Measurements from ENCODE around the gene MTMR12. TPM values are rescaled to one million over a fixed set of nuclear protein-coding genes. Genes with fewer than 3 reads are reported as not detected.

The MTMR12 gene
- total and polyA plus RNA-seq, 2 experiments from 2014 or later: 18.3 to 51.6 TPM

DNA sequence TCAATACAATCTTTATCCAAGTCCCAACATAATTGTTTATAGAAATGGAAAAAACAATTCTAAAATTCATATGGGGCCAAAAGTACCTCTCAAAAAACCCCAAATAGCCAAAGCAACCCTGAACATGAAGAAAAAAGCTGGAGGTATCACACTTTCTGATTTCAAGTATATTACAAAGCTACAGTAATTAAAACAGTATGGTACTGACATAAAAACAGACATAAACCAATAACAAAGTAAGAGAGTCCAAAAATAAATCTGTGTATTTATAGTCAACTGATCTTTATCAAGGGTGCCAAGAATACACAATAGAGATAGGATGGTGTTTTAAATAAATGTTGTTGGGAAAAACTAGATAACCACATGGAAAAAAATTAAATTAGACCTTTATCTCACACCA is 125.1 kb downstream of the MTMR12 start (continued):
- TF ChIP-seq, protein P1, sequence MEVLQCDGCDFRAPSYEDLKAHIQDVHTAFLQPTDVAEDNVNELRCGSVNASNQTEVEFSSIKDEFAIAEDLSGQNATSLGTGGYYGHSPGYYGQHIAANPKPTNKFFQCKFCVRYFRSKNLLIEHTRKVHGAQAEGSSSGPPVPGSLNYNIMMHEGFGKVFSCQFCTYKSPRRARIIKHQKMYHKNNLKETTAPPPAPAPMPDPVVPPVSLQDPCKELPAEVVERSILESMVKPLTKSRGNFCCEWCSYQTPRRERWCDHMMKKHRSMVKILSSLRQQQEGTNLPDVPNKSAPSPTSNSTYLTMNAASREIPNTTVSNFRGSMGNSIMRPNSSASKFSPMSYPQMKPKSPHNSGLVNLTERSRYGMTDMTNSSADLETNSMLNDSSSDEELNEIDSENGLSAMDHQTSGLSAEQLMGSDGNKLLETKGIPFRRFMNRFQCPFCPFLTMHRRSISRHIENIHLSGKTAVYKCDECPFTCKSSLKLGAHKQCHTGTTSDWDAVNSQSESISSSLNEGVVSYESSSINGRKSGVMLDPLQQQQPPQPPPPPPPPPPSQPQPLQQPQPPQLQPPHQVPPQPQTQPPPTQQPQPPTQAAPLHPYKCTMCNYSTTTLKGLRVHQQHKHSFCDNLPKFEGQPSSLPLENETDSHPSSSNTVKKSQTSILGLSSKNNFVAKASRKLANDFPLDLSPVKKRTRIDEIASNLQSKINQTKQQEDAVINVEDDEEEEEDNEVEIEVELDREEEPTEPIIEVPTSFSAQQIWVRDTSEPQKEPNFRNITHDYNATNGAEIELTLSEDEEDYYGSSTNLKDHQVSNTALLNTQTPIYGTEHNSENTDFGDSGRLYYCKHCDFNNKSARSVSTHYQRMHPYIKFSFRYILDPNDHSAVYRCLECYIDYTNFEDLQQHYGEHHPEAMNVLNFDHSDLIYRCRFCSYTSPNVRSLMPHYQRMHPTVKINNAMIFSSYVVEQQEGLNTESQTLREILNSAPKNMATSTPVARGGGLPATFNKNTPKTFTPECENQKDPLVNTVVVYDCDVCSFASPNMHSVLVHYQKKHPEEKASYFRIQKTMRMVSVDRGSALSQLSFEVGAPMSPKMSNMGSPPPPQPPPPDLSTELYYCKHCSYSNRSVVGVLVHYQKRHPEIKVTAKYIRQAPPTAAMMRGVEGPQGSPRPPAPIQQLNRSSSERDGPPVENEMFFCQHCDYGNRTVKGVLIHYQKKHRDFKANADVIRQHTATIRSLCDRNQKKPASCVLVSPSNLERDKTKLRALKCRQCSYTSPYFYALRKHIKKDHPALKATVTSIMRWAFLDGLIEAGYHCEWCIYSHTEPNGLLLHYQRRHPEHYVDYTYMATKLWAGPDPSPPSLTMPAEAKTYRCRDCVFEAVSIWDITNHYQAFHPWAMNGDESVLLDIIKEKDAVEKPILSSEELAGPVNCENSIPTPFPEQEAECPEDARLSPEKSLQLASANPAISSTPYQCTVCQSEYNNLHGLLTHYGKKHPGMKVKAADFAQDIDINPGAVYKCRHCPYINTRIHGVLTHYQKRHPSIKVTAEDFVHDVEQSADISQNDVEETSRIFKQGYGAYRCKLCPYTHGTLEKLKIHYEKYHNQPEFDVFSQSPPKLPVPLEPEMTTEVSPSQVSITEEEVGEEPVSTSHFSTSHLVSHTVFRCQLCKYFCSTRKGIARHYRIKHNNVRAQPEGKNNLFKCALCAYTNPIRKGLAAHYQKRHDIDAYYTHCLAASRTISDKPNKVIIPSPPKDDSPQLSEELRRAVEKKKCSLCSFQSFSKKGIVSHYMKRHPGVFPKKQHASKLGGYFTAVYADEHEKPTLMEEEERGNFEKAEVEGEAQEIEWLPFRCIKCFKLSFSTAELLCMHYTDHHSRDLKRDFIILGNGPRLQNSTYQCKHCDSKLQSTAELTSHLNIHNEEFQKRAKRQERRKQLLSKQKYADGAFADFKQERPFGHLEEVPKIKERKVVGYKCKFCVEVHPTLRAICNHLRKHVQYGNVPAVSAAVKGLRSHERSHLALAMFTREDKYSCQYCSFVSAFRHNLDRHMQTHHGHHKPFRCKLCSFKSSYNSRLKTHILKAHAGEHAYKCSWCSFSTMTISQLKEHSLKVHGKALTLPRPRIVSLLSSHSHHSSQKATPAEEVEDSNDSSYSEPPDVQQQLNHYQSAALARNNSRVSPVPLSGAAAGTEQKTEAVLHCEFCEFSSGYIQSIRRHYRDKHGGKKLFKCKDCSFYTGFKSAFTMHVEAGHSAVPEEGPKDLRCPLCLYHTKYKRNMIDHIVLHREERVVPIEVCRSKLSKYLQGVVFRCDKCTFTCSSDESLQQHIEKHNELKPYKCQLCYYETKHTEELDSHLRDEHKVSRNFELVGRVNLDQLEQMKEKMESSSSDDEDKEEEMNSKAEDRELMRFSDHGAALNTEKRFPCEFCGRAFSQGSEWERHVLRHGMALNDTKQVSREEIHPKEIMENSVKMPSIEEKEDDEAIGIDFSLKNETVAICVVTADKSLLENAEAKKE (CRISPR knock-in tag; IDR thresholded peaks at IDR 0.05): no peak
- TF ChIP-seq ZNF331 (CRISPR knock-in tag; IDR thresholded peaks at IDR 0.05; ENCODE audit: low read depth) (no peak), STAT1 (IDR thresholded peaks at IDR 0.05; ENCODE audit: unreplicated experiment) (no peak), NANOG (IDR thresholded peaks at IDR 0.05; ENCODE audit: borderline replicate concordance) (no peak), EZH2phosphoT487 (IDR thresholded peaks at IDR 0.05; ENCODE audit: unreplicated experiment) (no peak)

DNA sequence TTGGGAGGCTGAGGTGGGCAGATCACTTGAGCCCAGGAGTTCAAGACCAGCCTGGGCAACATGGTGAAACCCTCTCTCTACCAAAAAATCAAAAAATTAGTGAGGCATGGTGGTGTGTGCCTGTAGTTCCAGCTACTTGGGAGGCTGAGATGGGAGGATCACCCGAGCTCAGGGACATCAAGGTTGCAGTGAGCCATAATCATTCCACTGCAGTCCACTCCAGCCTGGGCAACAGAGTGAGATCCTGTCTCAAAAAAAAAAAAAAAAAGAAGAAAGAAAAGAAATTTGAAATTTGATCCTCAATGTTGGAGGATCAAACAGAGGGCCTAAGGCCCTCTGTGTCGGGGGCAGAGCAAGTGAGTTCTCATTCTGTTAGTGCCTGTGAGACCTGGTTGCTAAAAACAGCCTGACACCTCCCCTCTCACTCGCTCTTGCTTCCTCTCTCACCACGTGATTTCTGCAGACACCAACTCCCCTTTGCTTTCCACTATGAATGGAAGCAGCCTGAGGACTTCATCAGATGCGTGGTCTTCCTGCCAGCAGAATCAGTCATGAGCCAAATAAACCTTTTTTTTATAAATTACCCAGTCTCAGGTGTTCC is 130.2 kb downstream of the MTMR12 start:
- H3K27me3 ChIP-seq (ENCODE audit: insufficient read depth): no peaks in the 10 kb centered on the region
- H3K27ac Mint-ChIP-seq: no peak overlapping the region
- H3K27ac ChIP-seq (ENCODE audit: low read depth): no peak overlapping the region
- H3K4me1 ChIP-seq (ENCODE audit: insufficient read depth): no peaks in the 10 kb centered on the region; the same call in 1 of the 2 replicates
- no peak overlapping the region for H2AFZ ChIP-seq
- H3K4me1 Mint-ChIP-seq: peaks cover 3% of the 10 kb centered on the region; the same call in 2 of the 3 replicates
- H3F3A ChIP-seq (replicated peaks; ENCODE audit: low read depth): no peaks in the 10 kb centered on the region
- no peaks in the 10 kb centered on the region for H3K36me3 Mint-ChIP-seq (ENCODE audit: low read depth)
- ATAC-seq (no peak), DNase-seq (ENCODE audit: low spot score) (no peak)
- H3K9me2 ChIP-seq (ENCODE audit: insufficient read depth): no peaks in the 10 kb centered on the region
- peaks cover 8% of the 10 kb centered on the region; the same call in 1 of the 3 replicates for H3K9me3 Mint-ChIP-seq
- H3K4me2 ChIP-seq: no peak overlapping the region
- H3K4me3 ChIP-seq: no peak overlapping the region
- peaks cover 7% of the 10 kb centered on the region for H3K27me3 Mint-ChIP-seq (ENCODE audit: insufficient read depth, low read depth, poor library complexity)
- no peaks in the 10 kb centered on the region for H4K20me1 ChIP-seq (replicated peaks; ENCODE audit: insufficient read depth)
- no peaks in the 10 kb centered on the region for H3K79me2 ChIP-seq (replicated peaks; ENCODE audit: insufficient read depth)
- no peak overlapping the region for H3K4me3 Mint-ChIP-seq
- H3K36me3 ChIP-seq (ENCODE audit: insufficient read depth): no peaks in the 10 kb centered on the region
- TF ChIP-seq, protein P2, sequence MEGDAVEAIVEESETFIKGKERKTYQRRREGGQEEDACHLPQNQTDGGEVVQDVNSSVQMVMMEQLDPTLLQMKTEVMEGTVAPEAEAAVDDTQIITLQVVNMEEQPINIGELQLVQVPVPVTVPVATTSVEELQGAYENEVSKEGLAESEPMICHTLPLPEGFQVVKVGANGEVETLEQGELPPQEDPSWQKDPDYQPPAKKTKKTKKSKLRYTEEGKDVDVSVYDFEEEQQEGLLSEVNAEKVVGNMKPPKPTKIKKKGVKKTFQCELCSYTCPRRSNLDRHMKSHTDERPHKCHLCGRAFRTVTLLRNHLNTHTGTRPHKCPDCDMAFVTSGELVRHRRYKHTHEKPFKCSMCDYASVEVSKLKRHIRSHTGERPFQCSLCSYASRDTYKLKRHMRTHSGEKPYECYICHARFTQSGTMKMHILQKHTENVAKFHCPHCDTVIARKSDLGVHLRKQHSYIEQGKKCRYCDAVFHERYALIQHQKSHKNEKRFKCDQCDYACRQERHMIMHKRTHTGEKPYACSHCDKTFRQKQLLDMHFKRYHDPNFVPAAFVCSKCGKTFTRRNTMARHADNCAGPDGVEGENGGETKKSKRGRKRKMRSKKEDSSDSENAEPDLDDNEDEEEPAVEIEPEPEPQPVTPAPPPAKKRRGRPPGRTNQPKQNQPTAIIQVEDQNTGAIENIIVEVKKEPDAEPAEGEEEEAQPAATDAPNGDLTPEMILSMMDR (conservative IDR thresholded peaks at IDR 0.05; ENCODE audit: low read depth in 2 of 2): no peak
- TF ChIP-seq, protein P3, sequence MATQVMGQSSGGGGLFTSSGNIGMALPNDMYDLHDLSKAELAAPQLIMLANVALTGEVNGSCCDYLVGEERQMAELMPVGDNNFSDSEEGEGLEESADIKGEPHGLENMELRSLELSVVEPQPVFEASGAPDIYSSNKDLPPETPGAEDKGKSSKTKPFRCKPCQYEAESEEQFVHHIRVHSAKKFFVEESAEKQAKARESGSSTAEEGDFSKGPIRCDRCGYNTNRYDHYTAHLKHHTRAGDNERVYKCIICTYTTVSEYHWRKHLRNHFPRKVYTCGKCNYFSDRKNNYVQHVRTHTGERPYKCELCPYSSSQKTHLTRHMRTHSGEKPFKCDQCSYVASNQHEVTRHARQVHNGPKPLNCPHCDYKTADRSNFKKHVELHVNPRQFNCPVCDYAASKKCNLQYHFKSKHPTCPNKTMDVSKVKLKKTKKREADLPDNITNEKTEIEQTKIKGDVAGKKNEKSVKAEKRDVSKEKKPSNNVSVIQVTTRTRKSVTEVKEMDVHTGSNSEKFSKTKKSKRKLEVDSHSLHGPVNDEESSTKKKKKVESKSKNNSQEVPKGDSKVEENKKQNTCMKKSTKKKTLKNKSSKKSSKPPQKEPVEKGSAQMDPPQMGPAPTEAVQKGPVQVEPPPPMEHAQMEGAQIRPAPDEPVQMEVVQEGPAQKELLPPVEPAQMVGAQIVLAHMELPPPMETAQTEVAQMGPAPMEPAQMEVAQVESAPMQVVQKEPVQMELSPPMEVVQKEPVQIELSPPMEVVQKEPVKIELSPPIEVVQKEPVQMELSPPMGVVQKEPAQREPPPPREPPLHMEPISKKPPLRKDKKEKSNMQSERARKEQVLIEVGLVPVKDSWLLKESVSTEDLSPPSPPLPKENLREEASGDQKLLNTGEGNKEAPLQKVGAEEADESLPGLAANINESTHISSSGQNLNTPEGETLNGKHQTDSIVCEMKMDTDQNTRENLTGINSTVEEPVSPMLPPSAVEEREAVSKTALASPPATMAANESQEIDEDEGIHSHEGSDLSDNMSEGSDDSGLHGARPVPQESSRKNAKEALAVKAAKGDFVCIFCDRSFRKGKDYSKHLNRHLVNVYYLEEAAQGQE (IDR thresholded peaks at IDR 0.05; ENCODE audit: unreplicated experiment): no peak
- TF ChIP-seq POLR2AphosphoS5 (IDR thresholded peaks at IDR 0.05; ENCODE audit: low read depth): no peak
- TF ChIP-seq NANOG (IDR thresholded peaks at IDR 0.05; ENCODE audit: borderline replicate concordance): no peak
- no peak for TF ChIP-seq EZH2phosphoT487 (IDR thresholded peaks at IDR 0.05; ENCODE audit: unreplicated experiment)
- TF ChIP-seq CREB1 (CRISPR knock-in tag; IDR thresholded peaks at IDR 0.05; ENCODE audit: low read depth): no peak
- TF ChIP-seq ZNF331 (CRISPR knock-in tag; IDR thresholded peaks at IDR 0.05; ENCODE audit: low read depth): no peak
- TF ChIP-seq, protein P4, sequence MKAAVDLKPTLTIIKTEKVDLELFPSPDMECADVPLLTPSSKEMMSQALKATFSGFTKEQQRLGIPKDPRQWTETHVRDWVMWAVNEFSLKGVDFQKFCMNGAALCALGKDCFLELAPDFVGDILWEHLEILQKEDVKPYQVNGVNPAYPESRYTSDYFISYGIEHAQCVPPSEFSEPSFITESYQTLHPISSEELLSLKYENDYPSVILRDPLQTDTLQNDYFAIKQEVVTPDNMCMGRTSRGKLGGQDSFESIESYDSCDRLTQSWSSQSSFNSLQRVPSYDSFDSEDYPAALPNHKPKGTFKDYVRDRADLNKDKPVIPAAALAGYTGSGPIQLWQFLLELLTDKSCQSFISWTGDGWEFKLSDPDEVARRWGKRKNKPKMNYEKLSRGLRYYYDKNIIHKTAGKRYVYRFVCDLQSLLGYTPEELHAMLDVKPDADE (IDR thresholded peaks at IDR 0.05): no peak
- no peak for TF ChIP-seq JUNB (IDR thresholded peaks at IDR 0.05; ENCODE audit: unreplicated experiment)
- no peak for TF ChIP-seq STAT1 (IDR thresholded peaks at IDR 0.05; ENCODE audit: unreplicated experiment)
- TF ChIP-seq ZNF114 (CRISPR knock-in tag; IDR thresholded peaks at IDR 0.05): no peak

Data from GM23338 (cell line).